GM21786 (cell line): ENCODE measurements around the gene IL31.
"Not testable (repeated sequence)": the region's sequence is repeated elsewhere in the genome, so short reads cannot be mapped to it uniquely, and the experiment has no call there.

Source experiments
- ATAC-seq: cut with Tn5 transposase; IDR thresholded peaks from one replicate; pipeline ENCODE4 v1.9.1; 2021; ENCODE audit not compliant: unreplicated experiment

IL31 gene

DNA sequence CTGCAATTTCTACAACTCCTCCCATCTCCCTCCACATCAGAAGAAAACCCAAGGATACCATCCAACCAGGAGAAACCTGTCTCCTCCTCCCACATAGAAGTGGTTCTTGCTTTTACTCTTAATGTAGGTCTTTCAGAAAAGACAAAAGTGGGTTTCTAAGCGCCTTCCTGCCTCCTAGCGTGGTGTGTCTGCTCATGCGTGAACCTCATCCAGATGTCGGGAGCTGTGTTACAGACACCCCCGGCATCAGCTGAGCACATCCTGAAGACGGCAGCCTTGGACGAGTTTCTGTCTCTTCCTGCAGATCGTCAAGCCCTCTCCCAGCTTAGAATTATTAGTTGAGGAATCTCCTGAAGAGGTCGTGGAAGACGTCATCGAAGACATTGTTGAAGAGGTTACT is 18.4 kb upstream of the IL31 start:
- no peak for ATAC-seq

DNA sequence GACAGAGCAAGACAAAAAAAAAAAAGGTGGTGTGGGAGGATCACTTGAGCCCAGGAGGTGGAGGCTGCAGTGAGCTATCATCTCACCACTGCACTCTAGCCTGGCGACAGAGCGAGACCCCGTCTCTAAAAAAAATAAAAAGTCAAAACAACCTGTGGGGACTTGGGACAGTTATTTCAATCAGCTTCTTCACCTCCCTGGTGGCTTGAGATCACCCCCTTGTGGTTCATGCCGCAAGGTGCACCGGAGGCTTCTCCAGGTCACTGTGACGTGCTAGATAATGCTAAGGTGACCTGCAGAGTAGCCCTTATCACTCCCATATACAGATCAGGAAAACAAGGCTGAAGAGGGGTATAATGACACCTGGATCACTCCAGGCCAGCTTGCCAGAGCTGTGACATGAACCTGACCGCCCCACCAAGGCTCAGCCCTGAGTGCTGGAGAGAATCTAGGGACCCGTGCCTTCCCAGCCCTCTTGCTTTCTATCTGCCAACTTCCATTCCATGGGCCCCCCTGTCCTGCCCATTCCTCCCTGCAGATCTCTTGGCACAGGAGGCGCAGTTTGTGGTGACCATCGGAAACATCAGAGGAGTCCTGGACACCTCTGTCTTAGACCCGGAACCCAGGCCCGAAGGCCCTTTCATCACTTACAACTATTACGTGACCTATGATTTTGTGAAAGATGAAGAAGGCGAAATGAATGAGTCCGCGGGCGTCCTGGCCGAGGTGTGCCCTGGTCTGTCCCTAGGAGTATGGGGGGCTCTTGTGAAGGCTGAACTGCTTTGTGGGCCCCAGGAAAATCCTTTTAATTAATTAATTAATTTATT is 17.0 kb upstream of the IL31 start:
- ATAC-seq, result no peak

DNA sequence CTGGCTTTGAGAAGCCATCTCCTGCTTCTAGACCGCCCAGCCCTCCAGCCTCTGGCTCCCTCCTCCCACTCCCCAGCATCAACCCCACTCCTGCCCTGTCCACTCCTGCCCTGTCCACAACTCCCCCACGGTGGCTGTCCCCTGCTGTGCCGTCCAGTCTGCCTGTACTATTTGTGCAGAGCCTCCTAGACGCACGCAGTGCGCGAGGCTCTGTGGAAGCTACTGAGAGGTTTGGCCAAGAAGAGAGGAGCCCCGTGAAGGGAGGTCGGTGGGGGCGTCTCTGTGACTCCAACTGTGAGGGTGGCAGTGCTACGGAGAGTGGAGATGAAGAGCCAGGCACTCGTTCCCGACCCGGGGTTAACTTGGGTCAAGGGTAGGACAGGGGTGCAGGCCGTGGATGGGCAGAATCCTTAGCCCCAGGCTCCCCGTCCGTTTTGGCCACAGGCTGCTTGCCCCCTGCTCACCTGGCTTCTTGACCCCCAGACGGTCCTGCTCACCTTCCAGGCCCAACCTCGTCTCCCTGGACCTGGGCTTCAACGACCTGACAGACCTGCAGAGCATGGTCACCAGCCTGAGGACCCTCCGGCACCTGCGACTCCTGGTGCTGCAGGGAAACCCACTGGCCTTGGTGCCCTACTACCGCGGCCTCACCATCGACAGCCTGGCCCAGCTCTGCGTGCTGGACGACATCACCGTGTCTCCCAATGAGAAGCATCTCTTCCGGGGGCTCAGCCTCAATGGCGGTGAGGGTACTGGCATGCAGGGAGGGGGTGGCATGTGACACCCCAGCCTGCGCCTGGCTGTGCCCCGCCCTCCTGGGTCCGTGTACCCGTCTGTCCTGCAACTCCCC is 15.8 kb upstream of the IL31 start:
- ATAC-seq, result no peak

DNA sequence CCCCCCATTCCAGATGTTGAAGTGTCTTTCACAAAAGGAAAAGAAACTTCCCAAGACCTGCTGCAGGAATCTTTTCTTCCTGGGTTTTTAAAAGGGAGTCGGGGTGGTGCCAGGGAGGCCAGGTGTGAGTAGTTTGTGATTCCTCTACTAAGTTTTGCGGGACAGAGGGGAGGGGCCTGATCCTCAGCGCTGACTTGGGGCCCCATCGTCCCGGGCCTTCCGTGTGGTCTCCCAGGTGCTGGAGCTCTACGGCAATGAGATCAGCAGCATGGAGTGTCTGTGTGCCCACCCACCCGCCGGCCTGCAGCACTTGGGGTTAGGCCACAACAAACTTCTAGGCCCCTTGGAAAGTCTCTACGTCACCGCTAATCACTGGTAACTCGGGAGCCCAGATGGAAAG is 13.4 kb upstream of the IL31 start:
- no peak for ATAC-seq

DNA sequence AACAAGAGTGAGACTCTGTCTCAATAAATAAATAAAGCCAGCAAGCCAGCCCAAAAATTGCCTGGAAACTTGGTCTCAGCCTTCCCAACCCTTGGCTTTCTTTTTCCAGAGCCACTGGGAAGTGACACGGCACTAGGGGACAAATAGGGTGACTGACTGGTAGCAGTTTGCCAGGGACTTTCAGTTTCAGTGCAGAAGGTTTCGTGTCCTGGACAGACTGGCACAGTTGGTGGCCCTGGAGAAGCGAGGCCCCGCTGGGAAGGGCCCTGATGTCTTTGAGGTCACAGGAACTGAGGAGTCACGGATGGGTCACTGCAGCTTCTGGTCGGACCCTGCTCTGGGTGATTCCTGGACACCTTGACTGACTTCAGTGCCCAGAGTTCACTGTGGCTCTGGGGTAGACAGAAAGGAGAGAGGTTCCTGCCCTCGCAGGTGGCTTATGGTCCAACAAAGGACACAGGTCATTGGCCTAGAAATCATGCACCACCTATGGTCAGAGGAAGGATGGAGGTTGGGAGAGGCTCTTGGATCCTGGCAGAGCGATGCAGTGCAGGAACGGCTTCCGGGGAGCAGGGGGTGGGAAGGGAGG is 11.6 kb upstream of the IL31 start:
- no peak for ATAC-seq

DNA sequence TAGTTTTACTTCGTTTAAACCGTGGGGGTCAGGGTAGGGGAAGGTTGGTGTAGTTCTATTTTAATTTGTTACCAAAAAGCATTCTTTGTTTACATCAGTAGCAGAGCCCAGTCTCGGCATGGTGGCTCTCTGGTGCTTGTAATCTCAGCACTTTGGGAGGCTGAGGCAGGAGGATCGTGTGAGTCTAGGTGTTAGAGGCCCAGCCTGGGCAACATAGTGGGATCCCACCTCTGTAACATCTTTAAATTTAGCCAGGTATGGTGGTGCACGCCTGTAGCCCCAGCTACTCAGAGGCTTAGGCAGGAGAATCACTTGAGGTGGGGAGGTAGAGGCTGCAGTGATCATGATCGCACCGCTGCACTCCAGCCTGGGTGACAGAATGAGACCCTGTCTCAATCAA is 11.1 kb upstream of the IL31 start:
- no peak for ATAC-seq

DNA sequence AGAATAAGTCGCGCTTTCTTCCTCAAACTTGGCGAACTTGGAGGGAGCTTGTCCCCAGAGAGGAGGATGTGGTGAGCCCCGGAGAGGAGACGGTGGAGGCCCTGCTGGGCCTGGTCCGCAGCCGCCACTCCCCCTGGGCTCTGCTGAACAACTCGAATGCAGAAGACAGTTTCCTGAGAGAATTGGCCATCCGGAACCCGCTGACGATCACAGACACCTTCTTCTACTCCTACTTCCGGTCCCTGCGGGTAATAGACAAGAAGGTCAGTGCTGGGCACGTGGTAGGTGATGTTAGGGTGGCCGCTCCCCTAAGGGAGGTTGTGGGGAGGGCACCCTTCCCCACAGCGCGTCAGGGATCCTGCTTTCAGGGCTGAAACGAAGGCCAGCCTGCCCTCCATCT is 10.5 kb upstream of the IL31 start:
- no peak for ATAC-seq

DNA sequence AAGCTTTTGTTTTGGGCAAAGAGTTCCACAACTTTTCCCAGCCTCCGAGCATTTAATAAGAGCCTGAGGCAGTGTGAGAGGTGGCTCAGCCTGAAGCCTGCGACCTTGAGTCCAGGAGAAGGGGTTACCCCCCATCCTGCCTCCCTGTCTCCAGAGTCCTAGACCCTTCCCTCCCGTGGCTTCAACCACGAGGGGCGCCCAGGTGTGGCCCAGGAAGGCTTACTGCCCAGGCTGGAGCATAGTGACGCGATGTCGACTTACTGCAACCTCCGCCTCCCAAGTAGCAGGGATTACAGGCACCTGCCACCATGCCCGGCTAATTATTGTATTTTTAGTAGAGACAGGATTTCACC is 9.5 kb upstream of the IL31 start:
- no peak for ATAC-seq

DNA sequence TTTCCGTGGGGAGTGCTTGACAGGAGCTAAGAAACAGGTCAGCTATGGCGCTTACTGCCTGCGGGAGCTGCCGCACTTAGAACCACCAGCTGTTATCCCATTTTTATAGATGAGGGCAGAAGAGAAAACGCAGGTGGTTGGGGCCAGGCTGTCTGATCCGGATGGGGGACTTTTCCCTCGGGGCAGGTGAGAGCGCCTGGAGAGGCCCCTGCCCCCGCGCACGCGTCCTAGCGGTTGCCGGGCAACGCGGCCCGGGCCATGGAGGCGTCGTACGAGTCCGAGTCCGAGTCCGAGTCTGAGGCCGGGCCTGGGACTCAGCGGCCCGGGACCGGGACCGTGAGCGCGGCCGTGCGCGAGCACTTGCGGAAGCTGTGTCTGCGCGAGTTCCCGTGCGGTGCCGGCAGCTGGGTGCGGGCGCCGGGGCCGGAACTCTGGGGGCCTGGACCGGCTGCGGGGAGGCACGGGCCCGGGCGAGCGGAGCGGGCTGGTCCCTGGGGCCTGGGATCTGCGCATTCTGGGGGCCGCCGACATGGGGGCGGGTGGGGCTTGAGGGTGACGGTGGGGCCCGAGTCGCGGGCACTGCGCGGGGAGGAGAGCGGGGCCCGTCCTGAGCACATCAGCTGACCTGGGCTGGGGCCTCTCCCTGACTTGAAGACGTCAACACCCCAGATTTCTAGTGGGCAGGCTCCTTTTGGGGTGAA is 9.0 kb upstream of the IL31 start, which contains the start of gene LRRC43:
Gene LRRC43 (plus strand): TSS at position 237 of the 701 bp plus-strand sequence. CDS start 22 bp downstream, at position 259.
- no peak for ATAC-seq

DNA sequence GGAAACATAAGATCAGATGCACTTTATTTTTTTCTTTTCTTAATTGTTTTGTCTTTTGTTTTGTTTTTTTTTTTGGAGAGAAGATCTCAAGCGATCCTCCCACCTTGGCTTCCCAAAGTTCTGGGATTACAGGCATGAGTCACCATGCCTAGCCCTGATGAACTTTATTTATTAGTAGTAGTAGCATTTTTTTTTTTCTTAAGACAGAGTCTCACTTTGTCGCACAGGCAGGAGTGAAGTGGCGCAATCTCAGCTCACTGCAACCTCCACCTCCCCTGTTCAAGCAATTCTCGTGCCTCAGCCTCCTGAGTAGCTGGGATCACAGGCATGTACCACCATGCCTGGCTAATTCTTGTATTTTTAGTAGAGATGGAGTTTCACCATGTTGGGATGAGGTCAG is 2.5 kb upstream of the IL31 start:
- not testable (repeated sequence) for ATAC-seq

DNA sequence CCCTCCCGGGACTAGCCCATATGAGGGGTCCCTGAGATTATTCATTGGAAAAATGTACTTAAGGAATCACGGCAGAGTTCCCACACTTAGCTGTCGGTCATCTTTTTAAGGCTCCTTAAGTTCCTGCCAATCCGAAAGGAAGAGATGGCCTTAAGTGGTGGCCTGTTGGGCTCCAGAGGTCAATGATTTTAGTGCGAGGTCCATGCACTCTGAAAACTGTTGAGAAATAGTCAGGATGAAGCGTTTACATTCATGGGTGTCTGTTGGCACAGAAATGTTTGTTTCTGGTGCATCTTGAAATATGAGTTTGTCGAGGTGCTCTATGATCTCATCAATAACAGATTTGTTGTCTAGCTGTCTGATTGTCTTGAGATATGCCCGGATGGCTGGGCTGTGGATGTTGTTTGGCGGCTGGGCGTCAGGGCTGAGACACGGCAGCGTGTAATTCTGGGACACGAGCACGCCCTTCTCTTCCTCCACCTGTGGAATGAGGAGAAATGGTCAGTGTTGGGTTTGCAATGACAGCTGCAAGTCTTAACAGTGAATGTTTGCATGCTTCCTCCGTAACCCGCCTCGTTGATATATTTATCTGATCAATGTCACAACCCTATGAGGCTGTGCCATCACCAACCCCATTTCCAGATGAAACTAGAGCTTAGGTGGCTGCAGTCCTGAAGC is 1.6 kb downstream of the IL31 start:
- no peak for ATAC-seq

DNA sequence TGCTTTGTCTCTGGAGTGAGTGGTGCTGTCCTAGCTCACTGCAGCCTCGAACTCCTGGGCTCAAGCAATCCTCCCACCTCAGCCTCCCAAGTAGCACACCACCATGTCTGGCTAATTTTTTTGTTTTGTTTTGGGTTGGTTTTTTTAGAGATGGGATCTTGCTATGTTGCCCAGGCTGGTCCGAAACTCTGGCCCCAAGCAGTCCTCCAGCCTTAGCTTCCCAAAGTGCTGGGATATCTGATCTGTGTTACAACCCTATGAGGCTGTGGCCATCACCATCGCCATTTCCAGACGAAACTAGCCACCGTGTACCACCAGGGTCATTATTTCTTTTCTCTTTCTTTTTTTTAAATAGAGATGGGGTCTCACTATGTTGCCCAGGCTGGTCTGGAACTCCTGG is 2.6 kb downstream of the IL31 start:
- ATAC-seq, result no peak

DNA sequence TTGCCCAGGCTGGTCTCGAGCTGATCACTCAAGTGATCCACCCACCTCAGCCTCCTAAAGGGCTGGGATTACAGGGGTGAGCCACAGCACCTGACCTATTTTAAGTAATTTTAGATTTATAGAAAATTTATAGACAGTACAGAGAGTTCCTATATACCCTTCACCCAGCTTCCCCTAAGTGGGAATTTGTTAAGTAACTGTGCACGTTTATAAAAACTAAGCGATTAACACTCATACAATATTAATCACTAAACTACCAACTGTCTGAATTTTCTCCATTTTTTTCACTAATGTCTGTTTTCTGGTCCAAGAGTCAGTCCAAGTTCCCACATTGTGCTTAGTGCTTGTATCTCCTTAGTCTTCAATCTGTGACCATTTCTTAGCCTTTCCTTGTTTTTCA is 5.5 kb downstream of the IL31 start:
- ATAC-seq, result no peak

DNA sequence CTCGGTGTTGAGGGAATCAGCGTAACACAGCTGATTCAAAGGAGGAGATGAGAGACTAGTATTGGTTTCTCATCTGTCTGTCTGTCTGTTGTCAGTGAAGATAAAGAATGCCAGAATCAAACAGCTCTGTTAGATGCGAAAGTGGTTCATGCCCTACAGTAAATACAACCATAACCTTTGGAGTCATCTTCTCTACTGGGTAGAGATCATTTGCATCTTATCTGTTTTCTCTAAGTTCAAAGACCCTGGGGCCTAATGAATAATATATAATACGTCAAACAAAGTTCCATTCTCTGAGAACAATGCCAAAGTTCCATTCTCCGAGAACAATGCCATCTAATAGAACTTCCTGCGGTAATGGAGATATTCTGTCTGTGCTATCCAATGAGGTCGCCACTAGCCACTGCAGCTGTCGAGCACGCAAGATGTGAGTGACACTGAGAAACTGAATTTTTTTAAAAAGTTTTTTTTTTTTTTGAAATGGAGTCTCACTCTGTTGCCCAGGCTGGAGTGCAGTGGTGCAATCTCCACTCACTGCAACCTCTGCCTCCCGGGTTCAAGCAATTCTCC is 6.6 kb downstream of the IL31 start:
- ATAC-seq, result no peak

DNA sequence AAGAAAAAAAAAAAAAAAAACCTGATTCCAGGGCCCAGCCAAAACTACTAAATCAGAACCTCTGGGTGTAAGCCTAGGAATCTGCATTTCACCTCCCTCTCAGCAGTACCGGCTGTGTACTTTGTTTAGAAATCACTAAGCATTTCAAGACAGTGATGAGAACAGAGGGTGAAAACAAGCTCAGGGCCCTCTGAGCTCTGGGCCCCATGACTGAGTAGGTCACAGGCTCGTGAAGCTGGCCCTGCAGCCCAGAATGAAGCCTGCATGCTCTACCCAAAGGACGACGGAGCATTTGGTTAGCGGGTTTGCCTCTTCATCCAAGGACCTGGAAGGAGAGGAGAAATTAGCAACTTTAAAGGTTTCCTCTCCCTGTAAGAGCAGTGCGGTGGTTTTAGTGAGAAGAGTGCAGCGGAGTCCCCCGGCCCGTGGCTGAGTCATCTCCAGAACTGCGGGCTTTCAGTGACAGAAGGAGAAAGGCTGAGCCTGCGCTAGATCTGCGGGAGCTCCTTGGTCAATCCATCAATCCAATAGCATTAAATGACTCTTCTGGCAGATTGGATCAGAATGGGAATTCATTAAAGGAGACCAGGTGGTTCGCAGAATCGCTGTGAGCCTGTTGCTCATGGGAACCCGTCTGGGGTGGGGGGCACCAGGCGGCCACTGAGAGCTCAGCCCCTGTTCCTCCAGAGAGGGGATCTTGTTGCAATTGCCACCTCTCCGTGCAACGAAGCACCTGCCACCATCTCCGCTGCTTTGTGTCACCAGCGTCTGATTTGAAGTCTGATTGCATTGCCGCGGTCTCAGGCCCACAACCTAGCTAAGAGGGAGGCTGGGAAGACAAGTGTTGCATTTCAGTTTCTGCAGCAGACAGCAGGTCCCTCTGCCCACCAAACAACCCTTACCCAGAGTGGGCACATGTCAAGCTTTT is 7.3 kb downstream of the IL31 start:
- ATAC-seq, result no peak

DNA sequence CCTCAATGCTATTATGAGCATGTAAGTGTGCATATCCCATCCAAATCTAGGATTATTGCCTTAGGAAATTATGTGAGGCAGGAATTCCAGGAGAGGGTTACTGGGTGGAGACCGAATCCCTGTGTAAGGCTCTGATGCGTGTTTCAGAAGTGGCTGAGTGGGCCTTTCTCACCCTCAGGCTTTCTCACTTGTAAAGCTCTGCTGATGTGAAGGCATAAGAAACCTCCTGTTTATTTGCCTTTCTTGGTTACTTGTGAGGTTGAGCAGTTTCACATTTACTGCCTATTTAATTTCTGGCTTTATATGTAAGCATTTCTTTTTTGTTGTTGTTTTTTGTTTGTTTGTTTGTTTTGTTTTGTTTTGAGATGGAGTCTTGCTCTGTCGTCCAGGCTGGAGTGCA is 11.0 kb downstream of the IL31 start:
- no peak for ATAC-seq

DNA sequence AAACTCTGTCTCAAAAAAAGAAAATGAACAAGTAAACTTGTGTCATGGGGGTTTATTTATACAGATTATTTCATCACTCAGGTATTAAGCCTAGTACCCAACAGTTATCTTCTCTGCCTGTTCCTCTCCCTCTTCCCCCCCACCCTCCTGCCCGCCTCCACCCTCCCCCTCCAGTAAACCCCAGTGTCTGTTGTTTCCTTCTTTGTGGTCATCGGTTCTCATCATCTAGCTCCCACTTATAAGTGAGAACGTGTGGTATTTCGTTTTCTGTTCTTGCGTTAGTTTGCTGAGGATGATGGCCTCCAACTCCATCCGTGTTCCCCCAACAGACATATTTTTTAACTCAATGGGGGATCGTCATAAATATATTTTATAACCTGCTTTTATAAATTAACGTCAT is 12.3 kb downstream of the IL31 start:
- ATAC-seq, result no peak

DNA sequence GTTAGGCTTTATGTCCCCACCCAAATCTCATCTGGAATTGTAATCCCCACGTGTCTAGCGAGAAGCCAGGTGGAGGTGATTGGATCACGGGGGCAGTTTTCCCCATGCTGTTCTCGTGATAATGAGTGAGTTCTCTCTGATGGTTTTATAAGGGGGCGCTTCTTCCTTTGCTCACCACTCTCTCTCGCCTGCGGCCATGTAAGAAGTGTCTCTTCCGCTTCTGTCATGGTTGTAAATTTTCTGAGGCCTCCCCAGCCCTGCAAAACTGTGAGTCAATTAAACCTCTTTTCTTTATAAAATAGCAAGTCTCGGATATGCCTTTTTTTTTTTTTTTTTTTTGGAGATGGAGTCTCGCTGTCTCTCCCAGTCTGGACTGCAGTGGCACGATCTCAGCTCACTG is 13.3 kb downstream of the IL31 start:
- no peak for ATAC-seq

DNA sequence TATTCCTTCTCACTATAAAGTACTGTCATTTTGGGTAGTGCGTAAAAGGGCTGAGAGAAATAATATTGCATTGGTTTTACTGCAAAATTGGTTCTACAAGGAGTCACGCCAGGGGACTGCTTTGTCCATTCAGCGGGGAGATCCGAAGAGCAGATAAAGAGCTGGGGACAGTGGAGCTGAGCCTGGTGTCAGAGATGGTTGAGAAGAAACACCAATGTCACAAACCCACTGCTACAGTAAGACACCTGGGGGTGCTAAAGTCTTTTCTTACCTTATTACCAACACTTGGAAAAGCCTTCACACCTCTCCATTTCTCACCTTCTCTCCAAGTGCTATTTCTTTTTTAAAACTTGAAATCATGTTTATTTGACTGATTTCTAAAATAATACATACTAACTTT is 14.1 kb downstream of the IL31 start:
- ATAC-seq, result no peak
